H1 (cell line): ENCODE measurements around the gene PRKAA2. TPM values are rescaled to one million over a fixed set of nuclear protein-coding genes. Genes with fewer than 3 reads are reported as not detected.

Experiments used
- CTCF ChIA-PET: fragments of 300-600 bp; sonication (Branson Sonifier 250); formaldehyde crosslinking; loops from one replicate; lab custom pipeline; 2021; ENCODE audit not compliant: partially characterized antibody; lab: Charles Lee
- POLR2A ChIA-PET: fragments of 300-600 bp; sonication (Branson Sonifier 250); formaldehyde crosslinking; loops from one replicate; lab custom pipeline; 2021; ENCODE audit warnings: inconsistent platforms; ENCODE audit not compliant: partially characterized antibody; lab: Charles Lee
- DNase-seq, 2 experiments: peaks; one replicate each; pipeline versions ENCODE4 v3.0.0 to v3.0.0-alpha.2; 2010 to 2022; ENCODE audit warnings: low spot score in 2 of 2, low read depth in 1 of 2, mixed read lengths in 1 of 2
- FAIRE-seq: peaks from 2 replicates; lab custom pipeline; 2011; peaks lifted over from hg19 to GRCh38; lab: Jason Lieb, UNC
- H2AFZ ChIP-seq: 2 replicates; pipeline ENCODE4 v1.8.1; 2012; ENCODE audit warnings: low read length, inconsistent platforms
- H2AK5ac ChIP-seq: 2 replicates; pipeline ENCODE4 v1.6.1; 2013; ENCODE audit warnings: low read depth, low read length
- H2BK120ac ChIP-seq: replicated peaks from 2 replicates; pipeline ENCODE3; 2013; ENCODE audit warnings: low read depth, low read length, inconsistent platforms
- H2BK12ac ChIP-seq: 2 replicates; pipeline ENCODE4 v1.6.1; 2013; ENCODE audit warnings: low read depth, low read length
- H2BK15ac ChIP-seq: 2 replicates; pipeline ENCODE4 v1.6.1; 2013; ENCODE audit warnings: low read length
- H2BK20ac ChIP-seq: 2 replicates; pipeline ENCODE4 v1.6.1; 2013; ENCODE audit warnings: low read length
- H2BK5ac ChIP-seq: 2 replicates; pipeline ENCODE4 v1.6.1; 2013; ENCODE audit warnings: low read depth, low read length
- H3K14ac ChIP-seq: 2 replicates; pipeline ENCODE4 v1.6.1; 2013; ENCODE audit warnings: inconsistent platforms; ENCODE audit not compliant: insufficient read length
- H3K18ac ChIP-seq: 2 replicates; pipeline ENCODE4 v1.6.1; 2013; ENCODE audit warnings: low read length; ENCODE audit errors: extremely low read depth
- H3K23ac ChIP-seq: 2 replicates; pipeline ENCODE4 v1.6.1; 2013; ENCODE audit warnings: inconsistent platforms; ENCODE audit not compliant: insufficient read length
- H3K23me2 ChIP-seq: 2 replicates; pipeline ENCODE4 v1.6.1; 2013; ENCODE audit warnings: low read depth, low read length
- H3K27ac ChIP-seq: 2 replicates; pipeline ENCODE4 v1.6.1; 2011; ENCODE audit warnings: low read depth, low read length, inconsistent platforms
- H3K27me3 ChIP-seq, 4 experiments: replicated peaks in 1 of 4; 1 replicate in 1 of 4; 2 replicates in 3 of 4; pipeline versions ENCODE4 v1.6.1 to v1.8.1; 2011 to 2013; ENCODE audit warnings: low read length in 3 of 4, mild to moderate bottlenecking in 3 of 4, inconsistent platforms in 2 of 4, mixed read lengths in 2 of 4, moderate library complexity in 1 of 4; ENCODE audit not compliant: control insufficient read depth in 3 of 4, insufficient read depth in 3 of 4; ENCODE audit errors: extremely low read depth in 1 of 4
- H3K36me3 ChIP-seq, 4 experiments: 2 replicates each; pipeline versions ENCODE4 v1.6.1 to v1.8.1; 2011 to 2013; ENCODE audit warnings: mild to moderate bottlenecking in 4 of 4, low read length in 3 of 4, moderate library complexity in 2 of 4, control low read depth in 1 of 4, inconsistent platforms in 1 of 4; ENCODE audit not compliant: insufficient read depth in 4 of 4, control insufficient read depth in 2 of 4
- H3K4ac ChIP-seq: replicated peaks from 2 replicates; pipeline ENCODE3; 2013; ENCODE audit warnings: low read length, low read depth, mixed read lengths, inconsistent platforms; ENCODE audit not compliant: insufficient read length
- H3K4me1 ChIP-seq, 4 experiments: replicated peaks in 1 of 4; 1 replicate in 1 of 4; 2 replicates in 3 of 4; pipeline versions ENCODE4 v1.6.1 to v1.8.1; 2011 to 2013; ENCODE audit warnings: low read length in 3 of 4, inconsistent platforms in 2 of 4, mixed read lengths in 1 of 4; ENCODE audit not compliant: insufficient read depth in 4 of 4, control insufficient read depth in 3 of 4
- H3K4me2 ChIP-seq, 2 experiments: 2 replicates each; pipeline versions ENCODE4 v1.6.1 to v1.8.1; 2011 to 2013; ENCODE audit warnings: low read depth in 2 of 2, low read length in 2 of 2, control low read depth in 1 of 2, inconsistent platforms in 1 of 2, mild to moderate bottlenecking in 1 of 2; ENCODE audit not compliant: insufficient read depth in 1 of 2
- H3K4me3 ChIP-seq, 4 experiments: fragments of 200-600, 300-600 bp in 1 of 4; sonication (generic), shearing (Covaris generic), sonication (Bioruptor Twin) in 1 of 4; 2 replicates each; pipeline versions ENCODE4 v1.5.1 to v1.8.1; 2011 to 2016; ENCODE audit warnings: low read length in 4 of 4, low read depth in 3 of 4, control low read depth in 2 of 4, inconsistent platforms in 2 of 4, mild to moderate bottlenecking in 2 of 4, mixed read lengths in 1 of 4, moderate library complexity in 1 of 4; ENCODE audit not compliant: insufficient read depth in 2 of 4; ENCODE audit errors: extremely low read depth in 1 of 4
- H3K56ac ChIP-seq: replicated peaks from 2 replicates; pipeline ENCODE3; 2013; ENCODE audit warnings: low read depth, mild to moderate bottlenecking, mixed read lengths, low read length, inconsistent platforms; ENCODE audit not compliant: insufficient read length
- H3K79me1 ChIP-seq: 2 replicates; pipeline ENCODE4 v1.6.1; 2013; ENCODE audit warnings: low read depth, low read length, control low read depth
- H3K79me2 ChIP-seq, 2 experiments: 2 replicates each; pipeline versions ENCODE4 v1.6.1 to v1.8.1; 2012 to 2013; ENCODE audit warnings: low read length in 2 of 2, mild to moderate bottlenecking in 2 of 2, inconsistent platforms in 1 of 2; ENCODE audit not compliant: insufficient read depth in 2 of 2, control insufficient read depth in 1 of 2
- H3K9ac ChIP-seq, 4 experiments: replicated peaks in 1 of 4; 1 replicate in 1 of 4; 2 replicates in 3 of 4; pipeline versions ENCODE4 v1.6.1 to v1.8.1; 2011 to 2013; ENCODE audit warnings: low read depth in 3 of 4, low read length in 3 of 4, control low read depth in 2 of 4, mild to moderate bottlenecking in 2 of 4, moderate library complexity in 2 of 4, inconsistent platforms in 1 of 4; ENCODE audit errors: extremely low read depth in 1 of 4
- H3K9me3 ChIP-seq, 2 experiments: 2 replicates each; pipeline versions ENCODE4 v1.6.1 to v1.8.1; 2012 to 2013; ENCODE audit warnings: mild to moderate bottlenecking in 2 of 2, moderate library complexity in 2 of 2, control low read depth in 1 of 2, inconsistent platforms in 1 of 2, low read depth in 1 of 2, low read length in 1 of 2, mixed read lengths in 1 of 2; ENCODE audit not compliant: insufficient read depth in 2 of 2
- H4K20me1 ChIP-seq, 2 experiments: replicated peaks in 1 of 2; 2 replicates each; pipeline versions ENCODE3 to v1.8.1; 2011 to 2013; ENCODE audit warnings: inconsistent platforms in 2 of 2, low read length in 2 of 2, mild to moderate bottlenecking in 1 of 2; ENCODE audit not compliant: insufficient read depth in 2 of 2, control insufficient read depth in 1 of 2
- H4K5ac ChIP-seq: 2 replicates; pipeline ENCODE4 v1.6.1; 2013; ENCODE audit warnings: low read length, low read depth, mixed read lengths, inconsistent platforms; ENCODE audit not compliant: insufficient read length
- H4K8ac ChIP-seq: 2 replicates; pipeline ENCODE4 v1.8.0; 2013; ENCODE audit warnings: mild to moderate bottlenecking, moderate library complexity, low read length, inconsistent platforms; ENCODE audit not compliant: insufficient read depth; ENCODE audit errors: extremely low read depth
- H4K91ac ChIP-seq: replicated peaks from 2 replicates; pipeline ENCODE3; 2013; ENCODE audit warnings: low read length, mixed read lengths, inconsistent platforms; ENCODE audit not compliant: insufficient read length
- BACH1 ChIP-seq: IDR thresholded peaks from 2 replicates; pipeline ENCODE4 v1.6.1; 2012; ENCODE audit warnings: low read length, improper control_type of control experiment
- BRCA1 ChIP-seq: IDR thresholded peaks from 2 replicates; pipeline ENCODE4 v1.6.1; 2012; ENCODE audit warnings: low read depth, low read length, improper control_type of control experiment
- CHD2 ChIP-seq: IDR thresholded peaks from 2 replicates; pipeline ENCODE4 v1.6.1; 2012; ENCODE audit warnings: low read length, improper control_type of control experiment
- CREB1 ChIP-seq: IDR thresholded peaks from 2 replicates; pipeline ENCODE4 v1.6.1; 2012; ENCODE audit warnings: inconsistent platforms
- SIN3A ChIP-seq, 2 experiments: IDR thresholded peaks in 1 of 2; conservative IDR thresholded peaks in 1 of 2; 2 replicates each; pipeline ENCODE4 v1.6.1; 2011 to 2012; ENCODE audit warnings: low read length in 2 of 2, improper control_type of control experiment in 1 of 2, low read depth in 1 of 2, mild to moderate bottlenecking in 1 of 2
- SIX5 ChIP-seq: IDR thresholded peaks from 2 replicates; pipeline ENCODE4 v1.6.1; 2011; ENCODE audit warnings: mild to moderate bottlenecking, low read depth, low read length
- SP1 ChIP-seq: IDR thresholded peaks from 2 replicates; pipeline ENCODE4 v1.6.1; 2011; ENCODE audit warnings: low read depth, low read length
- SUZ12 ChIP-seq: fragments of 200-600 bp; sonication (generic); IDR thresholded peaks from 2 replicates; pipeline ENCODE4 v1.6.1; 2012; ENCODE audit warnings: mild to moderate bottlenecking, inconsistent platforms, low read length, moderate library complexity, mixed read lengths
- TCF12 ChIP-seq: IDR thresholded peaks from 2 replicates; pipeline ENCODE4 v1.6.1; 2011; ENCODE audit warnings: low read depth, mild to moderate bottlenecking, low read length
- polyA plus RNA-seq, 7 experiments: library from polyadenylated mRNA; depleted of rRNA in 3 of 7; stranded (reverse) in 5 of 7; unstranded in 2 of 7; fragments of >200 nt in 5 of 7; fragments of 200-250 nt in 2 of 7; gene quantifications; 1 replicate in 5 of 7; 2 replicates in 1 of 7; 4 replicates in 1 of 7; pipeline versions ENCODE4 v1.2.1 to v1.2.3, GENCODE V29; 2011 to 2013; ENCODE audit warnings: missing spikeins in 2 of 7, mixed read lengths in 2 of 7
- total RNA-seq: library from RNA; stranded (reverse); fragmentation: NEBNext Ultra II Directional; extraction: Animal tissue kit (Norgen Biotek cat#: 25700); gene quantifications from 2 replicates; pipeline ENCODE4 v1.2.1, GENCODE V29; 2021
- TF ChIP-seq, protein P1 (sequence below): IDR thresholded peaks from 2 replicates; pipeline ENCODE4 v1.6.1; 2012; ENCODE audit warnings: inconsistent platforms
- TF ChIP-seq, protein P2 (sequence below): IDR thresholded peaks from 2 replicates; pipeline ENCODE4 v1.6.1; 2012; ENCODE audit warnings: inconsistent platforms

The PRKAA2 gene
- total and polyA plus RNA-seq, 2 of the 8 experiments (the other 6 are each of a cell fraction or from before 2014, with no cell fraction given): 2.6 to 6.4 TPM

DNA sequence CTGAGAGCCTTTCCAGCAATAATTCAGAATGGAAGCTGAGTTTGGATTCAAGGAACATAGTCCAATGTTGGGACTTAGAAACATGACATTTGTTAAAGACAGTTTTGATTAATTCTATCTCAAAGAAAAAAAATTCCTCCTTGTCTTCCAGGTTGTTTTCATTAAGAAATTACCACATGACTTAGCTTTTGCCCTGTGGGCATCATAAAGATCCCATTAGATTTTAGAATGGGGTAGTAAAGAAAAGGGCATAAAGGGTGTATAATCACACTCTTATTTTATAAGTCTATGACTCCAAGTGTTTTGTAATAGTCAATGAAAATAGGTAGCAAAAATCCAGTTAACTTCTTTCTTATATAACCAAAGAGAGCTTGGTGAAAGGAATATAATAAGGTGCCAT lies 14.3 kb upstream of the PRKAA2 start:
- Histone ChIP-seq H3K14ac (no peak overlapping the region), H4K8ac (no peak overlapping the region), H4K5ac (no peak overlapping the region), H4K91ac (no peak overlapping the region), H3K27me3 (no peaks in the 10 kb centered on the region), H3K9ac (no peak overlapping the region), H2AFZ (no peak overlapping the region), H2BK15ac (no peak overlapping the region), H3K23me2 (no peaks in the 10 kb centered on the region; the same call in 1 of the 2 replicates), H3K18ac (no peak overlapping the region), H3K4me1 (peaks cover 0 to 2% (median 0%) of the 10 kb centered on the region in 4 experiments; a peak in 1 of 7 replicates), H3K23ac (no peak overlapping the region), H3K4me2 (no peak overlapping the region), H3K56ac (no peak overlapping the region), H3K79me2 (no peaks in the 10 kb centered on the region), H3K79me1 (no peaks in the 10 kb centered on the region), H3K36me3 (no peaks in the 10 kb centered on the region), H2BK120ac (no peak overlapping the region), H3K4ac (no peak overlapping the region), H3K4me3 (no peak overlapping the region), H2AK5ac (no peak overlapping the region), H3K9me3 (no peaks in the 10 kb centered on the region), H2BK12ac (no peak overlapping the region), H3K27ac (no peak overlapping the region), H4K20me1 (no peaks in the 10 kb centered on the region), H2BK20ac (no peak overlapping the region), H2BK5ac (no peak overlapping the region)
- CTCF ChIA-PET: interaction anchor here (0.6 to 1.0 kb wide), 3 partner anchors 9 to 173 kb away, joined by 3 read pairs; no protein-coding TSS in a partner anchor
- FAIRE-seq: no peak
- POLR2A ChIA-PET: no interaction called here
- DNase-seq: no peak
- no peak for TF ChIP-seq BRCA1
- no peak for TF ChIP-seq CHD2
- TF ChIP-seq, protein P1, sequence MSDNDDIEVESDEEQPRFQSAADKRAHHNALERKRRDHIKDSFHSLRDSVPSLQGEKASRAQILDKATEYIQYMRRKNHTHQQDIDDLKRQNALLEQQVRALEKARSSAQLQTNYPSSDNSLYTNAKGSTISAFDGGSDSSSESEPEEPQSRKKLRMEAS: no peak
- TF ChIP-seq SUZ12: no peak
- no peak for TF ChIP-seq SP1
- TF ChIP-seq SIX5: no peak
- TF ChIP-seq BACH1: no peak
- no peak for TF ChIP-seq SIN3A (conservative IDR thresholded peaks at IDR 0.05 in 1 of 2, IDR thresholded peaks at IDR 0.05 in 1 of 2; ENCODE audit: low read depth in 1 of 2, low read length in 2 of 2)
- TF ChIP-seq CREB1: no peak
- TF ChIP-seq, protein P2, sequence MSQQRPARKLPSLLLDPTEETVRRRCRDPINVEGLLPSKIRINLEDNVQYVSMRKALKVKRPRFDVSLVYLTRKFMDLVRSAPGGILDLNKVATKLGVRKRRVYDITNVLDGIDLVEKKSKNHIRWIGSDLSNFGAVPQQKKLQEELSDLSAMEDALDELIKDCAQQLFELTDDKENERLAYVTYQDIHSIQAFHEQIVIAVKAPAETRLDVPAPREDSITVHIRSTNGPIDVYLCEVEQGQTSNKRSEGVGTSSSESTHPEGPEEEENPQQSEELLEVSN: no peak
- TF ChIP-seq TCF12: no peak
